Measurements from ENCODE around the gene CDK5. TPM values are rescaled to one million over a fixed set of nuclear protein-coding genes. Genes with fewer than 3 reads are reported as not detected.
"Not testable (repeated sequence)": the region's sequence is repeated elsewhere in the genome, so short reads cannot be mapped to it uniquely, and the experiment has no call there.

Gene CDK5
- total RNA-seq, 1 donor from 2014 or later, result 24.1 TPM

- intact Hi-C loops (cut with micrococcal nuclease), result loop anchor here (5.0 kb wide), 1 partner anchor 226 kb away; no protein-coding TSS in a partner anchor
- Mint-ChIP-seq H3K4me3 (ENCODE audit: low read depth) (no peak overlapping the region), H3K9me3 (no peaks in the 10 kb centered on the region), H3K36me3 (ENCODE audit: low read depth) (peaks cover 6% of the 10 kb centered on the region), H3K27ac (no peak overlapping the region), H3K27me3 (ENCODE audit: low read depth) (peaks cover 31% of the 10 kb centered on the region), H3K4me1 (ENCODE audit: low read depth) (peaks cover 52% of the 10 kb centered on the region)
- no peak for DNase-seq (ENCODE audit: low spot score)
Observed at GRCh38 chr7:151016505-151016904, 41.2 kb downstream of the CDK5 start.

DNA sequence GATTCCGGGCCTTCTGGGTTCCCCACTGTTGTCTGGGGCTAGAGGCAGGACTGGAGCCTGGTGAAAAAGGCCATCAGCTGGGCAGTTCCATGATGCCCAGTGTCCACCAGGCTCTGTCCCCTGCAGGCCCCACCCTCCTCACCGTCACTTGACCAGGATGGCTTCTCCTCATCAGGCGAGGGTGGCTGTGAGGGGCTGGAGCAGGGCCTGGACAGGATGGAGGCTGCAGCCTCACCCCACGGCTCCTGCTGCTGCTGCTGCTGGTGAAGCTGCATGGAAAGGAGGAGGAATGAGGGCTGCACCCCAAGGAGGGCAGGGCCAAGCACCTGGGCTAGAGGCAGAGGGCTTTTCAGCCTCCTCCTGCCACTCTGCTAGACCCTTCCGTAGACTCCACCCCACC is 41.7 kb downstream of the CDK5 start:
- H3K4me3 Mint-ChIP-seq (ENCODE audit: low read depth), result no peak overlapping the region
- H3K27me3 Mint-ChIP-seq (ENCODE audit: low read depth), result peaks cover 26% of the 10 kb centered on the region
- DNase-seq (ENCODE audit: low spot score), result no peak
- no peaks in the 10 kb centered on the region for H3K9me3 Mint-ChIP-seq
- H3K27ac Mint-ChIP-seq, result no peak overlapping the region
- peaks cover 56% of the 10 kb centered on the region for H3K4me1 Mint-ChIP-seq (ENCODE audit: low read depth)
- intact Hi-C loops (cut with micrococcal nuclease), result loop anchor here (5.0 kb wide), 1 partner anchor 226 kb away; no protein-coding TSS in a partner anchor
- H3K36me3 Mint-ChIP-seq (ENCODE audit: low read depth), result peaks cover 6% of the 10 kb centered on the region

DNA sequence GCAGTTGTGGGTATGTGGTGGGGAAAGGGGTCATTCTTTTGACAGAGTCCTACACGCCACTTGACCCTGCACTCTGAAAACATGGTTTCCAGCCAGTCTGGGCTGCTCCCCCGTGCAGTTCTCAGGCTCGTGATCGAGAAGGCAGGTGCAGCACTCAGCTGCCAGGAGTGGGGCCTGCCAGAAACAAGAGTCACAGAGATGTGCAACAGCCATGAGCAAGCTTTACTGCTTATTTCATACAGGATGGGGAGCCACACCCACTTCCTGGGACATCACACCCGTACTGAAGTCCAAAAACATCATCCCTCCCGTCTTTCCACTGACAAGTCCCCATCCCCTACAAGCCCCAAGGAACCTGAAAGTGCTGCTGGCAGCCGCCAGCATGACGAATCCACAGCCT is 42.7 kb downstream of the CDK5 start:
- Mint-ChIP-seq H3K36me3 (ENCODE audit: low read depth) (peaks cover 6% of the 10 kb centered on the region), H3K27ac (peak overlapping the region; percentile 43), H3K9me3 (no peaks in the 10 kb centered on the region), H3K4me3 (ENCODE audit: low read depth) (peak overlapping the region; percentile 87), H3K4me1 (ENCODE audit: low read depth) (peaks cover 65% of the 10 kb centered on the region), H3K27me3 (ENCODE audit: low read depth) (peaks cover 16% of the 10 kb centered on the region)
- DNase-seq (ENCODE audit: low spot score), result no peak
- intact Hi-C loops (cut with micrococcal nuclease), result loop anchor here (5.0 kb wide), 3 partner anchors 38 to 227 kb away; partner anchors contain the start of genes CDK5, KCNH2 and SLC4A2

- H3K9me3 Mint-ChIP-seq, result no peaks in the 10 kb centered on the region
- H3K27me3 Mint-ChIP-seq (ENCODE audit: low read depth), result peaks cover 8% of the 10 kb centered on the region
- peaks cover 61% of the 10 kb centered on the region for H3K4me1 Mint-ChIP-seq (ENCODE audit: low read depth)
- H3K36me3 Mint-ChIP-seq (ENCODE audit: low read depth), result peaks cover 6% of the 10 kb centered on the region
- peak overlapping the region; percentile 87 for H3K4me3 Mint-ChIP-seq (ENCODE audit: low read depth)
- H3K27ac Mint-ChIP-seq, result peak overlapping the region; percentile 91
- intact Hi-C loops (cut with micrococcal nuclease), result loop anchor here (5.0 kb wide), 2 partner anchors 37 to 43 kb away; partner anchors contain the start of genes CDK5, KCNH2 and SLC4A2
- DNase-seq (ENCODE audit: low spot score), result peak; percentile 90
Observed at GRCh38 chr7:151013733-151014497, 43.8 kb downstream of the CDK5 start.

GRCh38 chr7:151013356-151013732 is 44.4 kb downstream of the CDK5 start:
- no peaks in the 10 kb centered on the region for H3K9me3 Mint-ChIP-seq
- no peak overlapping the region for H3K4me3 Mint-ChIP-seq (ENCODE audit: low read depth)
- peaks cover 62% of the 10 kb centered on the region for H3K4me1 Mint-ChIP-seq (ENCODE audit: low read depth)
- H3K27ac Mint-ChIP-seq, result peak overlapping the region; percentile 91
- intact Hi-C loops (cut with micrococcal nuclease), result loop anchor here (5.0 kb wide), 2 partner anchors 36 to 44 kb away; partner anchors contain the start of genes CDK5, KCNH2 and SLC4A2
- H3K27me3 Mint-ChIP-seq (ENCODE audit: low read depth), result peaks cover 4% of the 10 kb centered on the region
- H3K36me3 Mint-ChIP-seq (ENCODE audit: low read depth), result peaks cover 6% of the 10 kb centered on the region
- no peak for DNase-seq (ENCODE audit: low spot score)

DNA sequence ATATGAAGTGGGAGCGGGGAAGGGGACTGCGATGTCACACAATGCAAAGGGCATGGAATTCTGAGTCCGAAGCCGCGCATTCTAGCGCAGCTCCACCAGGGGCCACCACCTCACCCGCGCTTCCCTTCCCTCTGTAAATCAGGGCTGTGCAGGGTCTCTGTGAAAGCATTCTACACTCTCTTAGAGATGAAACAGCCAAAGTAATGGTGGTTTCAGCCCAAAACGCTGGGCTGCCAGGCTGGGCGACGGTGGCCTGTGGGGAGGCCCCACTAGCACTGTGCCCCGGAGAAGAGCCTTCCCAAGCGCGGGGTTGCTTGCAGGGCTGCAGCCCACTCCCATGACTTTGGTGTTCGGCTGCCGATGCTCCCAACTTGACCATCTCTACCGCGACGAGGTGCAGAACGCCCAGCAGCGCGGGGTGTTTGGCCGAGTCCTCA is 44.8 kb downstream of the CDK5 start:
- H3K4me1 Mint-ChIP-seq (ENCODE audit: low read depth), result peaks cover 62% of the 10 kb centered on the region
- H3K4me3 Mint-ChIP-seq (ENCODE audit: low read depth), result peak overlapping the region; percentile 54
- peaks cover 6% of the 10 kb centered on the region for H3K36me3 Mint-ChIP-seq (ENCODE audit: low read depth)
- no peak for DNase-seq (ENCODE audit: low spot score)
- intact Hi-C loops (cut with micrococcal nuclease), result loop anchor here (5.0 kb wide), 2 partner anchors 36 to 44 kb away; partner anchors contain the start of genes CDK5, KCNH2 and SLC4A2
- peaks cover 2% of the 10 kb centered on the region for H3K27me3 Mint-ChIP-seq (ENCODE audit: low read depth)
- peak overlapping the region; percentile 56 for H3K27ac Mint-ChIP-seq
- H3K9me3 Mint-ChIP-seq, result no peaks in the 10 kb centered on the region

DNA sequence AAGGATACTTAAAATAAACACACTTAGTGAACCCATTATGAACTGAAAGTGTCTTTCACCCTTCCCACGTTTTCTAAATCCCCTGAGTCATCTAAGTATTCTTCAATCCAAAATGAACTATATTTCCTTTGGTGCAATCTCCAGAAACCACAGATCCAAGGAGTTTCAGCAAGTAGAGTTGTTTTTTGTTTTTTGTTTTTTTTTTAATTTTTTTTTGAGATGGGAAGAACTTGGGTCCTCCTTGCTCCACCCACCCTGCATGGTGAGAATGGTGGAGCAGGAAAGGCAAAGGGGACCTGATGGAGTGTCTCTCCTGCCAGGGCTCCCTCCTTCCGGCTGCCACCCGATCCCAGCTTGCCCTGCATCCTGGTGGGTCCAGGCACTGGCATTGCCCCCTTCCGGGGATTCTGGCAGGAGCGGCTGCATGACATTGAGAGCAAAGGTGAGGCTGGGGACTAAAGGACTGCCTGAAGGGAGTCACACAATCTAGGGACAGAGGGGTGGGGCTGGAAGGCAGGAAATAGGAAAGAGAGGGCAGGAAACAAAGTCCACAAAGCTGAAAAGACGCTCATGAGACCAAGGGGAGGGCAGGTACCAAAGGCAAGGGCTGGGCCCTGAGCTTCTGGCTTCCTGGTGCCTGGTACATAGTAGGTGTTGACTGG is 45.5 kb downstream of the CDK5 start:
- H3K36me3 Mint-ChIP-seq (ENCODE audit: low read depth), result peaks cover 6% of the 10 kb centered on the region
- H3K27ac Mint-ChIP-seq, result peak overlapping the region; percentile 74
- H3K9me3 Mint-ChIP-seq, result no peaks in the 10 kb centered on the region
- intact Hi-C loops (cut with micrococcal nuclease), result loop anchor here (5.0 kb wide), 2 partner anchors 35 to 45 kb away; partner anchors contain the start of genes CDK5, KCNH2 and SLC4A2
- no peak for DNase-seq (ENCODE audit: low spot score)
- no peaks in the 10 kb centered on the region for H3K27me3 Mint-ChIP-seq (ENCODE audit: low read depth)
- peaks cover 63% of the 10 kb centered on the region for H3K4me1 Mint-ChIP-seq (ENCODE audit: low read depth)
- H3K4me3 Mint-ChIP-seq (ENCODE audit: low read depth), result peak overlapping the region; percentile 54

GRCh38 chr7:151011616-151012015 is 46.1 kb downstream of the CDK5 start:
- not testable (repeated sequence) for H3K9me3 Mint-ChIP-seq
- intact Hi-C loops (cut with micrococcal nuclease), result loop anchor here (5.0 kb wide), 2 partner anchors 34 to 46 kb away; partner anchors contain the start of genes CDK5, KCNH2 and SLC4A2

DNA sequence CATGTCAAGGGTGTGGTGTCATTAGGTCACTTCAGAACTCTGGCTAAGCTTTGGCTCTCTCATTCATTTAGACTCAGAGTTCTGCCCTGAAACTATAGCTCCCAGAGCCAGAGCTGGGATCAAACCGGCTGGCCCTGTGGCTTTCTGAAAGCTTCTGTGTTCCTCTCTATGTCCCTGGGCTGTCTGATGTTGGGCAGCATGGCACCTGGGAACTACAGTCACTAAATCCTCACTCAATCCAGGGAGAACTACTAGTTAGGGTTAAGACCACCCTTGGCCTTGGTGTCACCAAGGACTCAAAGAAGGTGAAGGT is 46.6 kb downstream of the CDK5 start:
- Mint-ChIP-seq H3K4me1 (ENCODE audit: low read depth) (peaks cover 61% of the 10 kb centered on the region), H3K9me3 (no peaks in the 10 kb centered on the region), H3K27me3 (ENCODE audit: low read depth) (no peaks in the 10 kb centered on the region), H3K4me3 (ENCODE audit: low read depth) (peak overlapping the region; percentile 68), H3K36me3 (ENCODE audit: low read depth) (peaks cover 6% of the 10 kb centered on the region), H3K27ac (peak overlapping the region; percentile 86)
- intact Hi-C loops (cut with micrococcal nuclease), result loop anchor here (5.0 kb wide), 2 partner anchors 34 to 46 kb away; partner anchors contain the start of genes CDK5, KCNH2 and SLC4A2
- DNase-seq (ENCODE audit: low spot score), result no peak

More at GRCh38 chr7:151011616-151012015, 46.1 kb downstream of the CDK5 start:
- Mint-ChIP-seq H3K4me3 (ENCODE audit: low read depth) (peak overlapping the region; percentile 27), H3K27ac (peak overlapping the region; percentile 74), H3K4me1 (ENCODE audit: low read depth) (peaks cover 64% of the 10 kb centered on the region)
- not testable (repeated sequence) for H3K36me3 Mint-ChIP-seq (ENCODE audit: low read depth); DNase-seq (ENCODE audit: low spot score); H3K27me3 Mint-ChIP-seq (ENCODE audit: low read depth)

DNA sequence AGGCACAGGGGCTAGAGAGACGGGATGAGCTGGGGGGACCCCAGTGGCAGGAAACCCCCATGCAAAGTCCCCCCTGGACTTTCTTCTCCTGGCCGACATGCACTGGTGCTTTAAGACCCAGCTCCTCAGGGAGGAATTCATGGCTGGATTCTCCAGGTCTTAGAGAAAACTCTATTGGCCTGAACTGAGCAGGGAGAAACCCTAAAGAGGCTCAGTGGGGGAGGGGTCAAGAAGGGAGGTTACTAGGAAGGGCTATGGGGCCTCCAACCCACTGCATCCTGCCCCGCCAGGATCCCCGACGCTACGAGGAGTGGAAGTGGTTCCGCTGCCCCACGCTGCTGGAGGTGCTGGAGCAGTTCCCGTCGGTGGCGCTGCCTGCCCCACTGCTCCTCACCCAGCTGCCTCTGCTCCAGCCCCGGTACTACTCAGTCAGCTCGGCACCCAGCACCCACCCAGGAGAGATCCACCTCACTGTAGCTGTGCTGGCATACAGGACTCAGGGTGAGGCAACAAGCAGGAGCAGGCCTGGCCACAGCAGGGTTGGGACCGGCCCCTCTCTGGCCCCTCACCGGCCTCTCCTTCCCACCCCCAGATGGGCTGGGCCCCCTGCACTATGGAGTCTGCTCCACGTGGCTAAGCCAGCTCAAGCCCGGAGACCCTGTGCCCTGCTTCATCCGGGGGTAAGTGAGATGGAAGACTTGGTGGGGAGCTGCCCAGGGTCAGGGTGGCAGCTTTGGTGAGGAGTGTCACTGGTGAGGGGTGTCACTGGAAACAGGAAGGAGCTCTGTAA is 47.2 kb downstream of the CDK5 start:
- Mint-ChIP-seq H3K27me3 (ENCODE audit: low read depth) (no peaks in the 10 kb centered on the region), H3K4me3 (ENCODE audit: low read depth) (peak overlapping the region; percentile 68), H3K4me1 (ENCODE audit: low read depth) (peaks cover 59% of the 10 kb centered on the region), H3K27ac (peak overlapping the region; percentile 86), H3K36me3 (ENCODE audit: low read depth) (peaks cover 6% of the 10 kb centered on the region), H3K9me3 (no peaks in the 10 kb centered on the region)
- DNase-seq (ENCODE audit: low spot score), result no peak
- intact Hi-C loops (cut with micrococcal nuclease), result loop anchor here (5.0 kb wide), 2 partner anchors 33 to 47 kb away; partner anchors contain the start of genes CDK5, KCNH2 and SLC4A2

- Mint-ChIP-seq H3K4me3 (ENCODE audit: low read depth) (no peak overlapping the region), H3K27ac (no peak overlapping the region), H3K4me1 (ENCODE audit: low read depth) (peaks cover 54% of the 10 kb centered on the region), H3K9me3 (no peaks in the 10 kb centered on the region), H3K27me3 (ENCODE audit: low read depth) (no peaks in the 10 kb centered on the region), H3K36me3 (ENCODE audit: low read depth) (peaks cover 6% of the 10 kb centered on the region)
- intact Hi-C loops (cut with micrococcal nuclease), result loop anchor here (5.0 kb wide), 2 partner anchors 33 to 47 kb away; partner anchors contain the start of genes CDK5, KCNH2 and SLC4A2
- DNase-seq (ENCODE audit: low spot score), result no peak
Observed at GRCh38 chr7:151010037-151010306, 47.7 kb downstream of the CDK5 start.

DNA sequence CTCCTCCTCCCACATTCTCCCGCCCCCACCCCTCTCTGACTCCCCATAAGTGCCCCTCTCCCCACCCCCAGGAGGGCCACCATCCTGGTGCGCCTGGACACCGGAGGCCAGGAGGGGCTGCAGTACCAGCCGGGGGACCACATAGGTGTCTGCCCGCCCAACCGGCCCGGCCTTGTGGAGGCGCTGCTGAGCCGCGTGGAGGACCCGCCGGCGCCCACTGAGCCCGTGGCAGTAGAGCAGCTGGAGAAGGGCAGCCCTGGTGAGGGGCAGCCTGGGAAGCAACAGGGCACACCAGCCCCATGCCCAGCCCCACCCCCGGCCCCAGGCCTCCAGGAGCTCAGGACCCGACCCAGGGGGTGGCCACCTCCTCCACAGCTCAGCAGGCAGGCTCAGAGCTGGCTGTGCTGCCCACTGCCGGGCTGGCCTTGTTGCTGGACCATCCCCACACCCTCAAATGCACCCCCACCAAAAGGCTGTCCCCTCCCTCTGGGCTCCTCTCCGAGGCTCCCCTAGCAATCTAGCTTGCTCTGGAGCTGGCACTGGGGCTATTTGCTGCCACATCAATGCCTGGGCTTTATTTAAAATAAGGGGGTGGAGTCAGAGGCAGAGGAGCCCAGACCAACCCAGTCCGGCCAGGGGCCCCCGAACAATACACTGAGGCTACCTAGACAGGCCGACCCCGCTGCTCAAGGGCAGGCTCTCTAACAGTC is 48.2 kb downstream of the CDK5 start:
- H3K36me3 Mint-ChIP-seq (ENCODE audit: low read depth), result peaks cover 6% of the 10 kb centered on the region
- peaks cover 49% of the 10 kb centered on the region for H3K4me1 Mint-ChIP-seq (ENCODE audit: low read depth)
- peak overlapping the region; percentile 22 for H3K27ac Mint-ChIP-seq
- peak overlapping the region; percentile 8 for H3K4me3 Mint-ChIP-seq (ENCODE audit: low read depth)
- intact Hi-C loops (cut with micrococcal nuclease), result loop anchor here (5.0 kb wide), 2 partner anchors 32 to 48 kb away; partner anchors contain the start of genes CDK5, KCNH2 and SLC4A2
- H3K9me3 Mint-ChIP-seq, result no peaks in the 10 kb centered on the region
- H3K27me3 Mint-ChIP-seq (ENCODE audit: low read depth), result no peaks in the 10 kb centered on the region
- no peak for DNase-seq (ENCODE audit: low spot score)
